DND-41 (cell line): Measurements from ENCODE around the gene ERCC5.

ENCODE experiments used
- EZH2 ChIP-seq: IDR thresholded peaks from 3 replicates; pipeline ENCODE4 v1.6.1; 2012; ENCODE audit warnings: borderline replicate concordance, low read depth, mild to moderate bottlenecking, moderate library complexity, low read length, inconsistent platforms; ENCODE audit not compliant: severe bottlenecking
- TF ChIP-seq, protein P1 (sequence below): IDR thresholded peaks from 2 replicates; pipeline ENCODE4 v1.5.1; 2012; ENCODE audit warnings: borderline replicate concordance, low read length, moderate library complexity, mild to moderate bottlenecking; ENCODE audit not compliant: poor library complexity, severe bottlenecking; ENCODE audit errors: extremely low read depth

DNA sequence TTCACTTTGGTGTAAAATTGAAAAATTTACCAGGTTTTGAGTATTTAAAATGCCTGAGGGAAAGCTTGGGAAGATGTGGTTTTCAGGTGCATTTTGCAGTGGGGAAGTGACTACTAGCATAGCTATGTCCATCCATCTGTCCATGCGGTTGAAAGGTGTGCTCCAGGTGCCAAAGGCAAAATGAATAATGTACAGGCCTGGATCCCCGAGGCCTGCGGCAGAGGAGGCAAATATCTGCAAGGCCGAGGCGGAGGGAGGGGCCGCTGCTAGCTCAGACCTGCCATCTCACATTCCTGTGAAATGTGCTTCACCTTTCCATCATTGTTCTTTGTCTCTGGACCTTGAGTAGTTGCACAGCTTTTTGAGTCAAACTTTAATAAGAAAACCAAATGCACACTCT lies 65.5 kb downstream of the ERCC5 start:
- no peak for TF ChIP-seq EZH2
- TF ChIP-seq, protein P1, sequence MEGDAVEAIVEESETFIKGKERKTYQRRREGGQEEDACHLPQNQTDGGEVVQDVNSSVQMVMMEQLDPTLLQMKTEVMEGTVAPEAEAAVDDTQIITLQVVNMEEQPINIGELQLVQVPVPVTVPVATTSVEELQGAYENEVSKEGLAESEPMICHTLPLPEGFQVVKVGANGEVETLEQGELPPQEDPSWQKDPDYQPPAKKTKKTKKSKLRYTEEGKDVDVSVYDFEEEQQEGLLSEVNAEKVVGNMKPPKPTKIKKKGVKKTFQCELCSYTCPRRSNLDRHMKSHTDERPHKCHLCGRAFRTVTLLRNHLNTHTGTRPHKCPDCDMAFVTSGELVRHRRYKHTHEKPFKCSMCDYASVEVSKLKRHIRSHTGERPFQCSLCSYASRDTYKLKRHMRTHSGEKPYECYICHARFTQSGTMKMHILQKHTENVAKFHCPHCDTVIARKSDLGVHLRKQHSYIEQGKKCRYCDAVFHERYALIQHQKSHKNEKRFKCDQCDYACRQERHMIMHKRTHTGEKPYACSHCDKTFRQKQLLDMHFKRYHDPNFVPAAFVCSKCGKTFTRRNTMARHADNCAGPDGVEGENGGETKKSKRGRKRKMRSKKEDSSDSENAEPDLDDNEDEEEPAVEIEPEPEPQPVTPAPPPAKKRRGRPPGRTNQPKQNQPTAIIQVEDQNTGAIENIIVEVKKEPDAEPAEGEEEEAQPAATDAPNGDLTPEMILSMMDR: no peak
